CD4-positive, alpha-beta T cell treated with Interleukin-10 for 1 hour (primary cell): Measurements from ENCODE around the gene ST7L.
"Not testable (repeated sequence)": the region's sequence is repeated elsewhere in the genome, so short reads cannot be mapped to it uniquely, and the experiment has no call there.

ENCODE experiments used
- DNase-seq: peaks from one replicate; pipeline ENCODE4 v3.0.0-alpha.2; 2020

The ST7L gene

DNA sequence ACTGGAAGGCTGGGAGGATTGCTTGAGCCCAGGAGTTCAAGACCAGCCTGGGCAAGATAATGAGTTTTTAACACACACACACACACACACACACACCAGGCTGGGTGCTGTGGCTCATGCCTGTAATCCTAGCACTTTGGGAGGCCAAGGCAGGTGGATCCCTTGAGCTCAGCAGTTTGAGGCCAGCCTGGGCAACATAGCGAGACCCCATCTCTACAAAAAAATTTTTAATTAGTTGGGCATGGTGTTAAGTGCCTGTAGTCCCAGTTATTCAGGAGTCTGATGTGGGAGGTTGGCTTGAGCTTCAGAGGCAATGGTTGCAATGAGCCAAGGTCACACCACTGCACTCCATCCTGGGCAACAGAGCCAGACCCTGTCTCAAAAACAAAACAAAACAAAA is 132.9 kb downstream of the ST7L start:
- DNase-seq = not testable (repeated sequence)

DNA sequence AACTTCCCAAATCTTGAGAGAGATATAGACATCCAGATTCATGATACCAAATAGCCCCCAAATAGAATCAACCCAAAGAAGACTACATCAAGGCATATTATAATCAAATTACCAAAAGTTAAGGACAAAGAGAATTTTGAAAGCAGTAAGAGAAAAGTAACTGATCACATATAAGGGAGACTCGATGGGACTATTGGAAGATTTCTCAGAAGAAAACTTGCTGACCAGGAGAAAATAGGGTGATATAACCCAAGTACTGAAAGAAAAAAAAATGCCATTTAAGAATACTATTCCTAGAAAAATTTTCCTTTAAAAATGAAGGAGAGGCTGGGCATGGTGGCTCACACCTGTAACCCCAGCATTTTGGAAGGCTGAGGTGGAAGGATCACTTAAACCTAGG is 140.6 kb downstream of the ST7L start:
- DNase-seq = no peak

DNA sequence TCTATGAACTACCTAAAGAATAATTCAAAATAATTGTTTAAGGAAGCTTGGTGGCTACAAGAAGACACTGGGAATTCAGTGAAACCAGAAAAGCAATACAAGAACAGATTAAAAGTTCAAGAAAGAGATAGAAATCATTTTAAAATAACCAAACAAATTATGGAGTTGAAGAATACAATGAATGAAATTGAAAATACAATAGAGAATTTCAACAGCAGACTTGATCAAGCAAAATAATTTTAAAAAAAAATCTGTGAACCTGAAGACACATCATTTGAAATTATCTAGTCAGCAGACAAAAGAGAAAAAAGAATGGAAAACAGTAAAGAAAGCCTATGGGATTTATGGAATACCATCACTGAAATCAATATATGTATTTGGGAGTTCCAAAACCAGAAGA is 141.4 kb downstream of the ST7L start:
- no peak for DNase-seq
